GM19035 (cell line): ENCODE data around the gene ARHGAP18.
"Not testable (repeated sequence)": the region's sequence is repeated elsewhere in the genome, so short reads cannot be mapped to it uniquely, and the experiment has no call there.

Source experiments
- ATAC-seq: cut with Tn5 transposase; IDR thresholded peaks from one replicate; pipeline ENCODE4 v1.9.1; 2021; ENCODE audit not compliant: unreplicated experiment

Gene ARHGAP18

GRCh38 chr6:129597023-129597713, 112.8 kb downstream of the ARHGAP18 start:
- ATAC-seq, result no peak

GRCh38 chr6:129596522-129596921, 113.5 kb downstream of the ARHGAP18 start:
- no peak for ATAC-seq

DNA sequence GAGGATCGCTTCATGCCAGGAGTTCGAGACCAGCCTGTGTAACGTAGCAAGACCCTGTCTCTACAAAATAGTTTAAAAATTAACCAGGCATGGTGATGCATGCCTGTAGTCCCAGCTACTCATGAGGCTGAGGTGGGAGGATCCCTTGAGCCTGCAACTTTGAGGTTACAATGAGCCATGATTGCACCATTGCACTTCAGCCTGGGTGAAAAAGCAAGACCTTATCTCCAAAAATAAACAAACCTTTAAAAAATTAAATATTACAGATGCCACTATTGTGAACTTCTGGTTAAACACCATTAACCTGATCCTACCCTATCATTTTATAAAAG, 116.8 kb downstream of the ARHGAP18 start:
- no peak for ATAC-seq

GRCh38 chr6:129592516-129593232, 117.3 kb downstream of the ARHGAP18 start:
- no peak for ATAC-seq

GRCh38 chr6:129590408-129591022, 119.5 kb downstream of the ARHGAP18 start:
- no peak for ATAC-seq

- no peak for ATAC-seq
Measured at GRCh38 chr6:129586815-129587214, 123.2 kb downstream of the ARHGAP18 start.

- ATAC-seq, result no peak
Measured at GRCh38 chr6:129583866-129584265, 126.1 kb downstream of the ARHGAP18 start.

- no peak for ATAC-seq
Measured at GRCh38 chr6:129578315-129578714, 131.7 kb downstream of the ARHGAP18 start.

GRCh38 chr6:129577691-129578090, 132.3 kb downstream of the ARHGAP18 start:
- no peak for ATAC-seq

DNA sequence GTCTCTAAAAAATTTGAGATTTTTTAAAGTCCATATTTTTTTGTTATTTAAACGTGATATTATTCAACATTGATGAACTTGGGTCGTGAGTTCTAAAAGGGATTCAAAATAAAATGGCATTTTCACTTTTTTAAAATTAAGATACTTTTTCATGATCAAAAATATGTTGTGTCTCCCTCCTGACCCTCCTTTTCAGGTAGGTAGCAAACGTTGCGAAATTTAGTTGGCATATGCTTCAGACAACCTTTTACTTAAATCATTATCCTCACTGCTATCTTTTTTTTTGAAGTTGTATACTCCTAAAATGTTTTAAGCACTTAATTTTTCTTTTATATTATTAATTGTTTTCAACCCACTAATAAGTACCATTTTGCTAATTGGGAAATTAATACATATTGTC, 133.5 kb downstream of the ARHGAP18 start:
- ATAC-seq, result no peak

GRCh38 chr6:129575378-129576118, 134.4 kb downstream of the ARHGAP18 start:
- ATAC-seq, result no peak

DNA sequence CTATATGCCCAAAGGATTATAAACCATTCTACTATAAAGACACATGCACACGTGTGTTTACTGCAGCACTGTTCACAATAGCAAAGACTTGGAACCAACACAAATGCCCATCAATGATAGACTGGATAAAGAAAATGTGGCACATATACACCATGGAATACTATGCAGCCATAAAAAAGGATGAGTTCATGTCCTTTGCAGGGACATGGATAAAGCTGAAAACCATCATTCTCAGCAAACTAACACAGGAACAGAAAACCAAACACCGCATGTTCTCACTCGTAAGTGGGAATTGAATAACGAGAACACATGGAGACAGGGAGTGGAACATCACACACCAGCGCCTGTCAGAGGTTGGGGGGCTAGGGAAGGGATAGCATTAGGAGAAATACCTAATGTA, 135.4 kb downstream of the ARHGAP18 start:
- ATAC-seq, result not testable (repeated sequence)

DNA sequence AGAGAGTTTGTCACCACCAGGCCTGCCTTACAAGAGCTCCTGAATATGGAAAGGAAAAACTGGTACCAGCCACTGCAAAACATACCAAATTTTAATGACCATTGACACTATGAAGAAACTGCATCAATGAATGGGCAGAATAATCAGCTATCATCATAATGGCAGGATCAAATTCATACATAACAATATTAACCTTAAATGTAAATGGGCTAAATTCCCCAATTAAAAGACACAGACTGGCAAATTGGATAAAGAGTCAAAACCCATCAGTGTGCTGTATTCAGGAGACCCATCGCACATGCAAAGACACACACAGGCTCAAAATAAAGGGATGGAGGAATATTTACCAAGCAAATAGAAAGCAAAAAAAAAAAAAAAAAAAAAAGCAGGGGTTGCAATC, 139.0 kb downstream of the ARHGAP18 start:
- not testable (repeated sequence) for ATAC-seq

GRCh38 chr6:129568015-129568414, 142.0 kb downstream of the ARHGAP18 start:
- ATAC-seq, result no peak

DNA sequence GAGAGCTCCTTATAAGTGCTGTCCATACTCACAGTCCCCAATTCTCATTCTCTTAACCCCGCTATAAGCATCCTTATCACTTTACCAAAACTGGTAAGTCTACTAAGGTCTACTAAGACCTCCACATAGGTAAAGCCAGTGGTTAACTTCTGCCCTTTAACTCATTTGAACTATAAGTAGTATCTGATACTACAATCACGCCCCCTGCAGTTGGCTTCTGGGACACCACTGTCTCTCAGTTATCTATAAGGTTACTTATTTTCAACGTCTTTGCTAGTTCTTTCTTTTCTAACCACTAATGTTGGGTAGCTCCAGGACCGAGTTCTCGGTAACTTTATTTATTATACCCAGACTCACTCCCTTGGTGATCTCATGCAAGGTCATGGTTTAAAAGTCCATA, 142.6 kb downstream of the ARHGAP18 start:
- no peak for ATAC-seq

DNA sequence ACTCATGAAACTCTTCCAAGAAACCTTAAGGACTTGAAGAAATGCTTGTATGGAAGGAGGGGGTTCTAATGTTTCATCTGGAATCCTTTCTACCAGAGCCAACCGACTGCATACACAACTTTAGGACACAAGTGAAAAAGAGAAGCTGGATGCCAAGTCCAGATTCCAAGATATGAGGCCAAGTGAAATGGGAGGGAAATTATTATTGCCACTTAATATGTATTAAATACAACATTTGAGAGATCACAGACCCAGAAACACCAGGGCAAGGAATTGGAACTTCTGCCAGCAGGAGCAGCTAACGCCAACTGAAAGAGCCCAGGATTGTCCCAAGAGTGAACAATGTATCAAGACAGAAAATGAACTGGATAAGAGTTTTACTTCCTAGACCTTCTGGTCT, 144.2 kb downstream of the ARHGAP18 start:
- ATAC-seq, result no peak

- ATAC-seq, result no peak
Measured at GRCh38 chr6:129565366-129565765, 144.6 kb downstream of the ARHGAP18 start.

GRCh38 chr6:129558248-129558647, 151.7 kb downstream of the ARHGAP18 start:
- ATAC-seq, result no peak

GRCh38 chr6:129555206-129555832, 154.7 kb downstream of the ARHGAP18 start:
- no peak for ATAC-seq

- no peak for ATAC-seq
Measured at GRCh38 chr6:129552413-129552812, 157.6 kb downstream of the ARHGAP18 start.

DNA sequence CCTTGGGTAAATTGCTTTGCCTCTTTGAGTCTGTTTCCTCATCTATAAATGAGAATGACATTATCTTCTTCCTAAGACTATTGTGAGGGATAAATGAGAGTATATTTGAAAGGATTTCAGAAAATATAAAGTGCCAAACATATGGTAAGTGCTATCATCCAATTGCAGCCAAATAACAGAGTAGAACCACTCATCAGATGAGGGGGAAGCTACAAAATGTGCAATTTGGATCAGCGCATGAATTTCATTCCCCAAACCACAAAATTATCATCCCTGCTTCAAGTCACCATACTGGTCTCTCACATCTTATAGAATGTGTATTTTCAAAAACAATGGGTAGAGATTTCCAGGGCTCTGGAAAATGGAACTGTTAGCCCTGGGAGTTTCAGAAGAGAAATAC, 158.5 kb downstream of the ARHGAP18 start:
- ATAC-seq, result no peak
